Measurements from ENCODE around the gene UGT1A8. TPM values are rescaled to one million over a fixed set of nuclear protein-coding genes. Genes with fewer than 3 reads are reported as not detected.

The UGT1A8 gene
- total and polyA plus RNA-seq, 8 donors, result not detected

- no peak overlapping the region for H3K4me3 ChIP-seq
- H3K4me1 ChIP-seq, result no peaks in the 10 kb centered on the region
- DNase-seq (no peak), ATAC-seq (no peak)
- no peaks in the 10 kb centered on the region for H3K36me3 ChIP-seq
- TF ChIP-seq, protein P1, sequence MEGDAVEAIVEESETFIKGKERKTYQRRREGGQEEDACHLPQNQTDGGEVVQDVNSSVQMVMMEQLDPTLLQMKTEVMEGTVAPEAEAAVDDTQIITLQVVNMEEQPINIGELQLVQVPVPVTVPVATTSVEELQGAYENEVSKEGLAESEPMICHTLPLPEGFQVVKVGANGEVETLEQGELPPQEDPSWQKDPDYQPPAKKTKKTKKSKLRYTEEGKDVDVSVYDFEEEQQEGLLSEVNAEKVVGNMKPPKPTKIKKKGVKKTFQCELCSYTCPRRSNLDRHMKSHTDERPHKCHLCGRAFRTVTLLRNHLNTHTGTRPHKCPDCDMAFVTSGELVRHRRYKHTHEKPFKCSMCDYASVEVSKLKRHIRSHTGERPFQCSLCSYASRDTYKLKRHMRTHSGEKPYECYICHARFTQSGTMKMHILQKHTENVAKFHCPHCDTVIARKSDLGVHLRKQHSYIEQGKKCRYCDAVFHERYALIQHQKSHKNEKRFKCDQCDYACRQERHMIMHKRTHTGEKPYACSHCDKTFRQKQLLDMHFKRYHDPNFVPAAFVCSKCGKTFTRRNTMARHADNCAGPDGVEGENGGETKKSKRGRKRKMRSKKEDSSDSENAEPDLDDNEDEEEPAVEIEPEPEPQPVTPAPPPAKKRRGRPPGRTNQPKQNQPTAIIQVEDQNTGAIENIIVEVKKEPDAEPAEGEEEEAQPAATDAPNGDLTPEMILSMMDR (IDR thresholded peaks at IDR 0.05), result no peak
- no peaks in the 10 kb centered on the region for H3K9me3 ChIP-seq
- H3K27me3 ChIP-seq, result no peaks in the 10 kb centered on the region
- intact Hi-C loops (cut with DNase I), result no loop called here
- no peak overlapping the region for H3K27ac ChIP-seq
Observed at GRCh38 chr2:233801357-233802131, 184.1 kb downstream of the UGT1A8 start.

GRCh38 chr2:233802132-233802815 lies 184.8 kb downstream of the UGT1A8 start:
- Histone ChIP-seq H3K4me1 (no peaks in the 10 kb centered on the region), H3K27ac (no peak overlapping the region), H3K27me3 (no peaks in the 10 kb centered on the region), H3K4me3 (no peak overlapping the region), H3K9me3 (no peaks in the 10 kb centered on the region), H3K36me3 (no peaks in the 10 kb centered on the region)
- TF ChIP-seq, protein P1 (IDR thresholded peaks at IDR 0.05), result no peak
- no peak for ATAC-seq
- no peak for DNase-seq
- intact Hi-C loops (cut with DNase I), result no loop called here

DNA sequence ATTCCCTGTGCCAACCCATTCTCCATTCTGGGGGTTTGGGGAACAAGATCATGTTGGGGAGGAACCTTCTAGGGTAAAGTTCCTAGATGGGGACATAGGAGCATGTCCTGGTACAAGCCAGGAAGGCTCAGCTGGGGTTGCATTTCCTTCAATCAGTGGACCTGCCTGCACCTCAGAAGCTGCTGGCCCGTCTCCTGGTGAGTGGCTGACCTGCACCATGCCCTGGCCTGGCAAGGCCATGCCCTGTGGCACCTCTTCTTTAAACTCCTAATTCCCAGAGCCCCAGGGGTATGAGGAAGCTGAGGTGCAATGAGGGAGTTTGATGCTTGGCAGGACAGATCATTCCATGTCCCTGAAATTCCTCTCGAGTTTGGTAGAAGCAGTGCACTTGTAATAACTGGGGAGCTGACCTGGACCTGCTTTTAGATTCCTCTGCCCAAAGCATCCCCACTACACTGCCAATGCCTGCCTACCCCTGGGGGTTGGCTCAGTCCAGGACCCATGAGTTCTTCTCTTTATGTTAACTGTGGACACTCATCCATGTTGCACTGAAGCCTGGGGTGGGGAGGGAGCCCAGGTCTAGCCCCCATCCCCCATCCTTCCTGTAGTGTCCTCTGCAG lies 186.0 kb downstream of the UGT1A8 start:
- H3K36me3 ChIP-seq, result no peaks in the 10 kb centered on the region
- TF ChIP-seq, protein P1 (IDR thresholded peaks at IDR 0.05), result no peak
- DNase-seq (no peak), ATAC-seq (no peak)
- no peak overlapping the region for H3K4me3 ChIP-seq
- H3K4me1 ChIP-seq, result no peaks in the 10 kb centered on the region
- H3K27me3 ChIP-seq, result peaks cover 0 to 9% of the 10 kb centered on the region in 2 donors
- intact Hi-C loops (cut with DNase I), result no loop called here
- H3K27ac ChIP-seq, result no peak overlapping the region
- H3K9me3 ChIP-seq, result no peaks in the 10 kb centered on the region

- Histone ChIP-seq H3K4me1 (no peaks in the 10 kb centered on the region), H3K4me3 (no peak overlapping the region), H3K27ac (no peak overlapping the region), H3K27me3 (peaks cover 0 to 15% of the 10 kb centered on the region in 2 donors), H3K9me3 (no peaks in the 10 kb centered on the region), H3K36me3 (no peaks in the 10 kb centered on the region)
- ATAC-seq (no peak), DNase-seq (peak in 1 of 4 donors; percentile 25)
- TF ChIP-seq, protein P1 (IDR thresholded peaks at IDR 0.05), result no peak
- intact Hi-C loops (cut with DNase I), result no loop called here
Observed at GRCh38 chr2:233803994-233804393, 186.6 kb downstream of the UGT1A8 start.

All from left lung (tissue), 10 donors.